DMS79 treated with DMSO at 0.1 percent for 48 hours (cell line): ENCODE results near the gene COL17A1.

Experiments
- DNase-seq: peaks from one replicate; lab custom pipeline; 2025; lab: John Stamatoyannopoulos, UW

COL17A1 gene

DNA sequence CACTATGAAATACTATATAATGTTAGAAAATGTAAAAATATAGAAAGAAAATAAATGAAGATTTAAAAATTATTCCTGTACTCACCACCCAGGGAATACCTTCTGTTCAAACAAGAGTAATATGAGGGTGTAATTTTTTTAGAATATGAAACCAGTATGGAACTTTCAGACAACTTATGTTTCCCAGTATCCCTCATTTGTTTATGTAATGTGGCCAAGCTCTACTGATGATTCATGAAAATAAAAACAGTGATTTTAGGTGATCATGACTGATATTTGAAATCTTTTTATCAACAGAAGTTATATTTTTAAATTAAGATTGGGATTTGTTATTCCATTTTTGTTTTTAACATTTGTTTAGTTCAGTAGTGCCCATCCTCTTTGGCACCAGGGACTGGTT is 100.0 kb downstream of the COL17A1 start:
- DNase-seq, result no peak

DNA sequence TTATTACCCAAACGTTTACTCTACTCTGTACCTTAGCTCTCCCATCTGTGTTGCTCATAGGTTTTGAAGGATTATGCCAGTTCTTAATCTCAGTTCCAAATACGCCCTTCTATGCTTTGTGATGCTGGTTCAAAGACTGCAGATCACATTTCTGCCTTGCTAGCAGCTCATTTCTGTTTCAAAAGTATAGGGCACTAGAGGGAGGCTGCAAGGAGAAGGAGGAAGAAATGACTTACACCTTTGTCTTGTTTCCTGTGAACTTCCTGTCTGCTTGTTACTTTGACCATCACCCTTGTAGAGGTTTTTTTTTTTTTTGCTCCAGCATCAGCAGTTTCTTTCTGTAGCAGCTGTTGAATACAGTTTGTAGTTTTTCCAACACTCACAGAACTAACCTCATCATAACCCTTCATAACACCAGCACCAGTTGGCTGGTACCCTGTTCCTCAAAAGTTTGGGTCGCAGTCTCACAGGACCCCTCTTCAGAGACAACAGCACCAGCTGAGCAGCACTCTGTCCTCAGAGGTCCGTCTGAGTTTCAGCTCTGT is 102.2 kb downstream of the COL17A1 start:
- DNase-seq, result no peak

DNA sequence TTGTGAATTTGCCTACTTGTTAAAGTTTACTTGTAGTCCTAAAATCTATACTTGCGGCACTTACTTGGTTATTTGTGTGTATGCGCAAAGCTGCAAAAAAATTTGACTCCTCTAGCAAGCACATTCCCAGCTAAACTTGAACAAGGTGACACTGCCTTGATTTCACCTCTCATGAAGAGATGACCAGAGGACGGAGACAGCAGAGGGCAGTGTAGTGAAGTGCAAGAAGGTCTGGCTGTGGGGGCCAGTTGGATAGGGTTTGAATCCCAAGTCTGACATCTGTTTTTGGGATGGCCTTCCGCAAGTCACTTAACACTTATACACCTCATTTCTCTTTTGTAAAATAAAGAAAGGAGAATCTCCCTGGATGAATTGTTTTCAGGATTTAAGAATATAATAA is 103.0 kb downstream of the COL17A1 start:
- DNase-seq, result no peak
